ENCODE data around the gene CDC34. TPM values are rescaled to one million over a fixed set of nuclear protein-coding genes. Genes with fewer than 3 reads are reported as not detected.

The CDC34 gene
- total RNA-seq, 1 donor from 2014 or later = 23.1 TPM

GRCh38 chr19:548886-549830, 17.6 kb downstream of the CDC34 start:
- H3K27me3 Mint-ChIP-seq = peaks cover 2% of the 10 kb centered on the region
- H3K4me3 Mint-ChIP-seq = no peak overlapping the region
- no peaks in the 10 kb centered on the region for H3K4me1 Mint-ChIP-seq
- ChIA-PET CTCF (no interaction called here), POLR2A (interaction anchor here (0.6 kb wide), 1 partner anchor 88 kb away, joined by 4 read pairs; no protein-coding TSS in a partner anchor)
- no peak for ATAC-seq (ENCODE audit: low read depth)
- DNase-seq = no peak
- no peaks in the 10 kb centered on the region for H3K9me3 Mint-ChIP-seq
- no peak overlapping the region for H3K27ac Mint-ChIP-seq
- H3K36me3 Mint-ChIP-seq (ENCODE audit: low read depth) = no peaks in the 10 kb centered on the region
- no peak for TF ChIP-seq CTCF (IDR thresholded peaks at IDR 0.05)
- intact Hi-C loops (cut with micrococcal nuclease) = no loop called here

DNA sequence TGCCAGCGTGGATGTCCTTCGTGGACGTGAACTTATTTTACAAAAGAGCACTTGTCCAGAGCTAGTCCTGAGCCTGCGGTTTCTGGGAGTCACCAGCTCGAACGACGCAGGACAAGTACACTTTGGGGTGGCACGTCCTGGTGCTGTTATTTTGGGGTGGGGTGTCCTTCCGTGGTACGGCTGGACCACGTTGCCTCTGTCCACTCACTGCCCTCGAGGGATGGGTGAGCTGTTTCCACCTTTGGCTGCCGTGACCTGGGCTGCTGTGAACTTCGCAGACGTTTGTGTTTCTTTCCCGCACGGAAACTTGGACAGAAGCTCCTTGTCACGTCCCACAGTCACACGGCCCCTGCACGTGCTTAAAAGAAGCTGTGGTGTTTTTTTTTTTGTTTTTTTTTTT, 23.3 kb downstream of the CDC34 start:
- TF ChIP-seq CTCF (IDR thresholded peaks at IDR 0.05) = no peak
- no peak for ATAC-seq (ENCODE audit: low read depth)

DNA sequence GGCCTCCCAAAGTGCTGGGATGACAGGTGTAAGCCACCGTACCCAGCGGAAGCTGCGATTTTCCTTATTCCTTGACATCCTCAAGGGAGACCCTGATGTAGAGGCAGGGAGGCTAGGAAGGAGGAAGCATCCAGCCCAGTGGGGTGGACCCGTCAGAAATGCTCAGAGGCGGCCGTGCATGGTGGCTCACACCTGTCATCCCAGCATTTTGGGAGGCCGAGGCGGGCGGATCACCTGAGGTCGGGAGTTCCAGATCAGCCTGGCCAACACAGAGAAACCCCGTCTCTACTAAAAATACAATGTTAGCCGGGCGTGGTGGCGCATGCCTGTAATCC, 23.9 kb downstream of the CDC34 start:
- Mint-ChIP-seq H3K27me3 (peaks cover 4% of the 10 kb centered on the region), H3K9me3 (no peaks in the 10 kb centered on the region), H3K36me3 (ENCODE audit: low read depth) (no peaks in the 10 kb centered on the region), H3K4me1 (no peaks in the 10 kb centered on the region), H3K4me3 (no peak overlapping the region), H3K27ac (no peak overlapping the region)
- intact Hi-C loops (cut with micrococcal nuclease) = no loop called here
- ChIA-PET CTCF (no interaction called here), POLR2A (no interaction called here)
- ATAC-seq (ENCODE audit: low read depth) (no peak), DNase-seq (no peak)
- no peak for TF ChIP-seq CTCF (IDR thresholded peaks at IDR 0.05)

More for the DNA sequence above, 23.3 kb downstream of the CDC34 start:
- no peak overlapping the region for H3K4me3 Mint-ChIP-seq
- H3K36me3 Mint-ChIP-seq (ENCODE audit: low read depth) = no peaks in the 10 kb centered on the region
- CTCF ChIA-PET = no interaction called here
- intact Hi-C loops (cut with micrococcal nuclease) = no loop called here
- POLR2A ChIA-PET = no interaction called here
- no peak overlapping the region for H3K27ac Mint-ChIP-seq
- no peak for DNase-seq
- no peaks in the 10 kb centered on the region for H3K9me3 Mint-ChIP-seq
- H3K4me1 Mint-ChIP-seq = no peaks in the 10 kb centered on the region
- H3K27me3 Mint-ChIP-seq = peaks cover 4% of the 10 kb centered on the region

DNA sequence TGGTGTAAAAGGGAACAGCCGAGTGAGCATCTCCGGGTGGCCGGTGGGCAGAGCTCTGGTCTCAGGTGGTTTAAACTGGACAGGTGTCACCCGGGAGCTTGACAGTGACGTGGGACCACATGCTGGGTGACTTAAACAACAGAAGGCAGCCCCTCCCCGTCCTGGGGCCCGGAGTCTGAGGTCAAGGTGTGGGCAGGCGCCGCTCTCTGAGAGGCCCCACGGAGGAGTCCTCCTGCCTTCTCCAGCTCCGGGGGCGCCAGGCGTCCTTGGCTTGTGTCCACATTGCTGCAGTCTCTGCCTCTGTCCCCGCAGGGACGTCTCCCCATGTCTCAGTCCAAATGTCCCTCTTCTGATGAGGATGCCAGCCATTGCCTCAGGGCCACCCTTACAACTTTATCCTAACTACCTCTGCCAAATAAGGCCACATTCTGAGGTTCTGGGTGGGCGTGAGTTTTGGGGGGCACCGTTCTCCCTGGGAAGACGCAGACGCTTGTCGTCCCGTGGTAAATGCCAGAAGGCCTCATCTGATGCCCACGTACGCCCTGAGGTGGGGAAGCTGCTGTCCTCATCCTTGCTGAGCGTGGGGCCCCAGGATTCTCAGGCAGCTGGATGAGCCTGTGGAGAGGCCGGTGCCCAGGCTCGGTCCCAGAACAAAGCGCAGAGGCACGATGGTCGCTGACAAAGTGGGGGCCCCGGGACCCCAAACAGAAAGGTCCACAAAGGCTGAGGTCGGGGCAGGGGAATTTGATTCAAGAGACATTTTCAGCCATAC, 25.2 kb downstream of the CDC34 start:
- ATAC-seq (ENCODE audit: low read depth) = no peak
- Mint-ChIP-seq H3K27me3 (peaks cover 2% of the 10 kb centered on the region), H3K27ac (no peak overlapping the region), H3K4me1 (no peaks in the 10 kb centered on the region), H3K4me3 (no peak overlapping the region), H3K9me3 (no peaks in the 10 kb centered on the region), H3K36me3 (ENCODE audit: low read depth) (no peaks in the 10 kb centered on the region)
- TF ChIP-seq CTCF (IDR thresholded peaks at IDR 0.05) = no peak
- ChIA-PET CTCF (no interaction called here), POLR2A (no interaction called here)
- no peak for DNase-seq
- intact Hi-C loops (cut with micrococcal nuclease) = no loop called here

- ChIA-PET CTCF (no interaction called here), POLR2A (no interaction called here)
- intact Hi-C loops (cut with micrococcal nuclease) = no loop called here
- H3K27me3 Mint-ChIP-seq = peaks cover 2% of the 10 kb centered on the region
- no peaks in the 10 kb centered on the region for H3K9me3 Mint-ChIP-seq
- no peak overlapping the region for H3K27ac Mint-ChIP-seq
- no peaks in the 10 kb centered on the region for H3K4me1 Mint-ChIP-seq
- DNase-seq (no peak), ATAC-seq (ENCODE audit: low read depth) (no peak)
- TF ChIP-seq CTCF (IDR thresholded peaks at IDR 0.05) = no peak
- H3K4me3 Mint-ChIP-seq = no peak overlapping the region
- no peaks in the 10 kb centered on the region for H3K36me3 Mint-ChIP-seq (ENCODE audit: low read depth)
These were observed 27.3 kb downstream of the CDC34 start for GRCh38 chr19:558770-559439.
